AG09309 (cell line): ENCODE measurements around the gene FER.

Experiments
- DNase-seq: peaks from one replicate; pipeline ENCODE4 v3.0.0-alpha.2; 2010; ENCODE audit warnings: low read depth
- H3K4me3 ChIP-seq: 2 replicates; pipeline ENCODE4 v1.5.1; 2011; ENCODE audit warnings: mild to moderate bottlenecking, low read depth, low read length, moderate library complexity; ENCODE audit not compliant: control insufficient read depth
- CTCF ChIP-seq: IDR thresholded peaks from 2 replicates; pipeline ENCODE4 v1.5.1; 2011; ENCODE audit warnings: mild to moderate bottlenecking, low read depth, low read length, inconsistent platforms; ENCODE audit not compliant: insufficient read depth, control insufficient read depth; ENCODE audit errors: missing control alignments

Gene FER

GRCh38 chr5:108797396-108797795 is 49.7 kb downstream of the FER start:
- no peak for DNase-seq
- no peak for TF ChIP-seq CTCF
- H3K4me3 ChIP-seq, result no peak overlapping the region

- H3K4me3 ChIP-seq, result no peak overlapping the region
- TF ChIP-seq CTCF, result no peak
- DNase-seq, result no peak
Measured at GRCh38 chr5:108797986-108798385, 50.3 kb downstream of the FER start.

GRCh38 chr5:108798513-108799265 is 51.0 kb downstream of the FER start:
- no peak for DNase-seq
- no peak overlapping the region for H3K4me3 ChIP-seq
- no peak for TF ChIP-seq CTCF

GRCh38 chr5:108801301-108801700 is 53.6 kb downstream of the FER start:
- TF ChIP-seq CTCF, result no peak

GRCh38 chr5:108801776-108802175 is 54.1 kb downstream of the FER start:
- H3K4me3 ChIP-seq, result no peak overlapping the region
- no peak for TF ChIP-seq CTCF
- DNase-seq, result peak; percentile 75

More at GRCh38 chr5:108801301-108801700, 53.6 kb downstream of the FER start:
- H3K4me3 ChIP-seq, result no peak overlapping the region
- DNase-seq, result no peak

- no peak overlapping the region for H3K4me3 ChIP-seq
- DNase-seq, result no peak
- TF ChIP-seq CTCF, result no peak
Measured at GRCh38 chr5:108810717-108811116, 63.0 kb downstream of the FER start.
